ENCODE data around the gene PLSCR2.
"Not testable (repeated sequence)": the region's sequence is repeated elsewhere in the genome, so short reads cannot be mapped to it uniquely, and the experiment has no call there.

The PLSCR2 gene, protein sequence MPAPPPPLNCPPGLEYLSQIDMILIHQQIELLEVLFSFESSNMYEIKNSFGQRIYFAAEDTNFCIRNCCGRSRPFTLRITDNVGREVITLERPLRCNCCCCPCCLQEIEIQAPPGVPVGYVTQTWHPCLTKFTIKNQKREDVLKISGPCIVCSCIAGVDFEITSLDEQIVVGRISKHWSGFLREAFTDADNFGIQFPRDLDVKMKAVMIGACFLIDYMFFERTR

DNA sequence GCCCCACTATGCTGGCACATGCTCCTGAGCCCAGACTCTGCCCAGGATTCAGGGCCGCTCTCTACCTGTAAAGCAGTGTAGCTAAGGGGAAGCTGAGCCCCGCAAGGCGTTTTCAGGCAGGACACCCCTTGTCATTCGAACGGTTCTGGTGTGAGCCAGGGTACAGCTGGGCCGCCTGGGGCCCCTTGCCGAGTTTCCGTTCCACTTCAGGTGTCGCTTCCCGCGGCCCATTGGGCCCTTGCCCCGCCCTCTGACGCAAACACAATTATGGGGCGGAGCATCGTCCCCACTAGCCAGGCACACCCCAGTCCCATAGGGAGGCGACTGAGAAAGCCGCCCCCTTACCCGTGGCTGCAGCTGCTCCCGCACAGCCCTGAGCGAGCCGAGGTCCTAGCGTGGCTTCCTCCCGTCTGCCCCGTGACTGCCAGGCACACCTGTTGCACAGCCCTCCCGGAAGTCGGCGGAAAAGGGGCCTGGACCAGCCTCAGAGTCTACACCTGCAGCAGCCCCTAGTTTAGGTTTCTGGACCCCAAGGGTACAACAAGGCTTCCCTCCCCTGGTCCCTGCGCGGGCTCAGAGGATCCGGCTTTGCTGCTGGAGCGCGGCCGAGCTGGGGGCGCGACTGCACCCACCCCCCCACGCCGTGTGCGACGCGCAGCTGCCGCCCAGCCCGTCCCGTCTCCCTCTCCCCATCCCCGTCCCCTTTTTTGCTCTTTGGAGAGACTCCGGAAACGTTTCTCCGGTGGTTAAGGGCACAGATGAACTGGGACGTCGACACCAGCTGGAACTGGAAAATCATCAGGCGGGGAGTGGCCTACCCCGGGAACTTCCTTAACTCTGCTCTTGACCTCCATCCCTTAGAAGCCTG is at the start of gene PLSCR2:
PLSCR2 (minus strand) TSS at position 412 of the 868 bp plus-strand sequence. CDS start 9,657 bp downstream, outside the sequence.
- DNase-seq (ENCODE audit: low read depth in 2 of 2), result peak; percentile 49 to 56

DNA sequence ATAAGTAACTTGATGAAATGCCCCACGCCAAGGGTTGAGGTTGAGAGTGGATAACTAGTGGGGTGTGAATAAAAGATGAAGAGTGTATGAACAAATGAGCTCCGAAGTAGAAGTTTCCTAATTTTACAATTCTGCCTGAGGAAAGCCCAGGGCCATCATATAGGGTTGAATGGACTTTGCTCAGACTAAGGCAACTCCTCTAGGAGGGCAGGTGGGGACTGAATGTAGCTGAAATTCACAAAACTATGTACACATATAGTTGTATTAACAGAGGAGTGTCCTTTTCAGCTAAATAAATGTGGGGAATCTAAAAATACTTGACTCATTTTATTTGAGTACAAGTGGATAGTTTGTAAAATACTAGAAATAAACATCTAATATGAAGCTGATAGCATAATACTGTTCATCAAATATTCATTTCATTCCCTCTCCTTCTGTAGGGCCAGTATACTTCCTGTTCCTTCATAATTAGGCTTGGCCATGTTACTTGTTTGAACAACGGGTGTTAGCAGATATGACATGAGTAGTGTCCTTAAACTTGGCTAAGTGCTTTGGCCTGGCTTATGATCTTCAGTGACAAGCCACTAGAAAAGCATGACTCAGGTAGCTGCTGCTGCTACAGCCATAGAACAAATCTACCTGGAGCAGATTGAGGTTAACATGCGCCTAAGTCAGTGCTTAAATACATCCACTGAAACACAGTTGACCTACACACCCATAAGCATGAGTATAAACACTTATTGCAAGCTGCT is 48.5 kb upstream of the PLSCR2 start:
- no peak for DNase-seq (ENCODE audit: low read depth in 2 of 2)

DNA sequence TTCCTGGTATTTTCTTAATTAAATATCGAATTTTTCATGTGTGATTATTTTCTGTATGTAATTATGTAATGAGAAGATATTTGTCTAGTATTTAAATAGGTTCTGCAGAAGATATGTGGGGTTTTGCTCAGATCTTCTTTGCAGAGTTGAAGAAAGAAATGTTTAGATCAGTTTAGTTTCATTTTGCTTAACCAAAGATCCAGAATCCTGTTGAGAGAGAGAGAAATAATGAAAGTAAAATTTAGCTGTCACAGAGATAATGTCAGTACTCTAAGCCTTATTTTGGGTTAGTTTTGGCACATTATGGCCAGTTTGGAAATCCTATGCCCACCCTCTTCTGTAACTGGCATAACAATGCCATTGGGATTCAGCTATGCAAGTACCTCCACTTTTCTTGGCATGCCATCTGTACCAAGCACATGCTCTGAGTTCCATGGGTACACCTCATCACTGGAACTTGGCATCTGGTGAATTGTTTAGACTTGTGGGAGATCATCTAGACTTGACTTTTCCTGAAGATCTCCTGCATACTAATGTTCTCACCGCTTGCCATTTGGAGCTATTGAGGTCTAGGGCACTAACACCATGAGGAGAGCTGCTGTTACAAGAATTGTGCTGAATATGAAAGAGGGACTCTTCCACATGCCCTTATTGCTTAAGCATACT is 44.2 kb upstream of the PLSCR2 start:
- DNase-seq (ENCODE audit: low read depth in 2 of 2), result no peak

DNA sequence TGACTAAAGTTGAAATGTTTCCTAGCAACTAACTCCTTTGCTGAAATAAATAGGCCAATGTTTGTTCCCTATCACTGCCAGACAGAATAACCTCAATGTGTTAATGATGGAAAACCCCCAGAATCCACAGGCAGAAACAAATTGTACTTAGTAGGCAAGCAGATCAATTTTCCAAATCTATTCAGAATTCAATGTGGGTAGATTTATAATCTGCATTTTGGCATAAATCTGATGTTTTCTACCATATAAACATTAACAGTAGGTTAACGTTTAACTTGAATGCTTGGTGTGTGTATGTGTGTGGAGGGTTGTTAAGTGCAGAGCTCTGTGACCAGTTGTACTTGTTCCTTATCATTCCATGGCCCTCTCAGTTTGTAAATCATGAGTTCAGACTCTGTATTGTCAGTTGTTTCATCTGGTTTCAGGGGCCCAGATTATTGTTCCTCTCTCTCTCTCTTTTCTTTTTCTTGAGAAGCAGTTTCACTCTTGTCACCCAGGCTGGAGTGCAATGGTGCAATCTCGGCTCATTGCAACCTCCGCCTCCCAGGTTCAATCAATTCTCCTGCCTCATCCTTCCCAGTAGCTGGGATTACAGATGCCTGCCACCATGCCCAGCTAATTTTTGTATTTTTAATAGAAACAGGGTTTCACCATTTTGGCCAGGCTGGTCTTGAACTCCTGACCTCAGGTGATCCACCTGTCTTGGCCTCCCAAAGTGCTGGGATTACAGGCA is 42.2 kb upstream of the PLSCR2 start:
- no peak for DNase-seq (ENCODE audit: low read depth in 2 of 2)

DNA sequence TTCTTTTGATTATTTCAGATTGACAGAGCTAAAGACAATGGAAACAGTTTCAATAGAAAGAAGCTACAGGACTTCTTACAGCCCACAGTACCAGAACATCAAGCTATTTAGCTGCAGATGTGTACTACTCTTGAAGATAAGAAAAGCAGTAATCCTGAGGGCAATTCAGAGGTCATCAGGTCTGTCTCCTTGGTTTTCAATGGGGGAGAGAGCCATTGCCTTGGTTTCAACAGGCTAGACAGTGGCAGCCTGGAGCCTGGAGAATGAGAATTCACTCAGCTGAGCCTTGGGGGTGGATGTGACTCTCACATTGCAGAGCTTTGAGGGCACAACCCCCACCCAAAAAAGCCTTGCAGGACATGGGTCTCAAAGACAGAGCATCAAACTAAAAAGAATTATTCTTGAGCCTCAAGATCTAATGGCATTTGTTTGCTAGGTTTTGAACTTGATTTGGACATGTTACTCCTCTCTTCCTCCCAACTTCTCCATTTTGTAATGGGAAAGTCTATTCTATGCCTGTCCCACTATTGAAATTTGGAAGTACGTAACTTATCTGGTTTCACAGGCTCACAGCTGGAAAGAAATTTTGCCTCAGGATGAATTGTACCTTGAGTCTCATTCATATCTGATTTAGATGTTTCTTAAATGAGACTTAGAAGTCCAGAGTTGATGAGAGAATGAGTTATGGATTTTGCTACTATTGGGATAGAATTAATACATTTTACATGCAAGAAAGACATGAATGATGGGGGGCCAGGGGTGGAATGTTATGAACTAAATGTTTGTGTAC is 38.2 kb upstream of the PLSCR2 start:
- DNase-seq (ENCODE audit: low read depth in 2 of 2), result no peak

DNA sequence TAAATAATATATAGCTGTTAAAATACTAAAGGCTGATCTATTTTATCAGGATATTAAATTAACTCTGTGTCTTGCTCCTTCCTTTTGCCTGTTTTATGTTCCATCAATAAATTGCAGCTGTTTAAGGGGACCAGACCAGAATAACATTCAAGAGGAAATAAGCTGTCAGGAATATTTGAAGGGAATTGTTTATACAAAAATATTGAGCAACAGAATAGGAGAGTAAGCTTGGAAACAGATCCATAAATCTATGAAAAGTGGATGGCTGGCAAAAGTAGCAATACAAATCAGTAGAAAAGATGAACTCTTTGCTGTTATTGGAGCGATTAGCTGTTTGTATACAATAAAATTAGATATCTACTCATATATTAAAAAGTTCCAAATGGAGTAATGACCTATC is 36.2 kb upstream of the PLSCR2 start:
- DNase-seq (ENCODE audit: low read depth in 2 of 2), result no peak

DNA sequence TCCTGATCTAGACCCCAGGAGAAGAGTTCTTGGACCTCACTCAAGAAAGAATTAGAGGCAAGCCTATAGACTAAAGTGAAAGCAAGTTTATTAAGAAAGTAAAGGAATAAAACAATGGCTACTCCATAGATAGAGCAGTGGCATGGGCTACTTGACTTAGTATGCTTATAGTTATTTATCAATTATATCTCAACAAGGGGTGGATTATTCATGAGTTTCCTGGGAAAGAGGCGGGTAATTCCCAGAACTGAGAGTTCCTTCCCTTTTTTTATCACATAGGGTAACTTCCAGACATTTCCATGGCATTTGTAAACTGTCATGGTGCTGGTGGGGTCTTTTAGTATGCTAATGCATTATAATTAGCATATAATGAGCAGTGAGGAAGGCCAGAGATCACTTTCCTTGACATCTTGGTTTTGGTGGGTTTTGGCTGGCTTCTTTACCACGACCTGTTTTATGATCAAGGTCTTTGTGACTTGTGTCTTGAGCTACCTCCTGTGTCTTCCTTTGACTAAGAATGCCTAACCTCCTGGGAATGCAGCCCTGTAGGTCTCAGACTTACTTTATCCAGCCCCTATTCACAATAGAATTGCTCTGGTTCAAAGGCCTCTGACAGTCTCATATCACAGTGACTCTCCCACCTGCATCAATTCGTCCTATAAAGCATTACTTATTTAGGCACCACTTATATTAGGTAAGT is 35.3 kb upstream of the PLSCR2 start:
- DNase-seq (ENCODE audit: low read depth in 2 of 2), result no peak

DNA sequence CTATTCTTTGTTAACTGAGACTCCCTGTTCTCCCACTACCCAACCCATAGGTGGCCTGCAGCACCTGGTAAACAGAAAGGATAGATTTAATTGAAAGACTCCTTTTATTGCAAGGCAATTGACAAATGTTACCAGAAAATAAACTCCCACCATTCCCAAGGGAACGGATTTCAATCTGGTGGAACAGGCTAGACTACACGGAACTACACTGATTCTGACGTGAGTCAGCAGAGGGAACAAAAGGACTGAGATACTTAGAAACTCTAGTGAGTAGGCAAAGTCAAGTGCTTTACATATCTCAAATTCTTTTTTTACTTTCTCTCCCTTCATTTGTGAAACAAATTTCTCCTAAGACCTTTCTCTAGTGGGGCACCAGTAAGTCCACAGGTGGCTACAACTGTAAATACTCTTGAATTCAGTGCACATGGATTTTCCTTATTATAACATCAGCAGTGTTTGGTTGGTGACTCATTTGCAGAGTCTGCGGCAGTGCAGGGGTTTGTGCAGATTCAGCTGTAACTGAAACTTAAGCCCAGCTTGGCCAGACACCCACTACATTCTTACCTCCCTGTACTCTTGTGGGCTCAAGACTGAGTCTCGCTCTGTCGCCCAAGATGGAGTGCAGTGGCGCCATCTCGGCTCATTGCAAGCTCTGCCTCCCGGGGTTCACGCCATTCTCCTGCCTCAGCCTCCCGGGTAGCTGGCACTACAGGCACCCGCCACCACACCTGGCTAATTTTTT is 34.3 kb upstream of the PLSCR2 start:
- no peak for DNase-seq (ENCODE audit: low read depth in 2 of 2)

DNA sequence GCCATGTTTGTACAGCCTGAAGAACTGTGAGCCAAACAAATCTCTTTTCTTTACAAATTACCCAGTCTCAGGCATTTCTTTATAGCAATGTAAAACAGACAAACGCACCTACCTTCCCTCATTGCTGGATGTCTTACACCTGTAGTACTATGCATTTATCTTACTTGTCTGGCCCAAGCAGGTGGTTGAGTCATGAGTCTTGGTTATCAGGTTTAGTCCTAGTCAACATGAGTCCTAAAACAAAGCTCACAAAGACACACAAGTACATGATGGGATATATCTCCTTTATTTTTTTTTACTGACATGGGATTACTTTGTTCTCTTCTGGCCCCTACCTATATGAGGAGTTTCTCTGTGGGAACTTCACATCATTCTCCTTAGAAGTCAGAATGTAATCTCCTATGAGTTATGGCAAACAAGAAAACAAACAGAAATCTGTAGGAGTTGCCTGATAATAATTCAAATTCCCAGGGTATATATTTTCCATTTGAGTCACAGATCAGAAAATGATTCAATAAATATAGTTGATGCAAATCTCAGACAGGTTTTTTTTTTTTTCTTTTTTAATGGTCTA is 33.6 kb upstream of the PLSCR2 start:
- DNase-seq (ENCODE audit: low read depth in 2 of 2), result no peak

DNA sequence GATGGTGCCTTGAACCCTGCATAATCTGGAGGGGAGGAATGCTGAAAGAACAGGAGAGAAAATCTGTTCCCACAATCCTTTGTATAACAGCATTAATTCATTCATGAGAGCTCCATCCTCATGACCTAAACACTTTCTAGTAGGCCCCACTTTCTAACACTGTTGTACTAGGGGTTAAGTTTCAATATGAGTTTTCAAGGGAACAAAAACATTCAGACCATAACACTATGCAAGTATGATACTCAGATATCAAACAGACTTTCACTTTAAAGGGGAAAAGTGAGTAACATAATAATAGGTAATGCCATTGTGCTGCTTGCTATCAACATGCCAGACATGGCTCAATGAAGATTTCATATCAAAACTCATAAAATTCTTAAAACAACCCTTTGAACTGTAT is 32.4 kb upstream of the PLSCR2 start:
- no peak for DNase-seq (ENCODE audit: low read depth in 2 of 2)

DNA sequence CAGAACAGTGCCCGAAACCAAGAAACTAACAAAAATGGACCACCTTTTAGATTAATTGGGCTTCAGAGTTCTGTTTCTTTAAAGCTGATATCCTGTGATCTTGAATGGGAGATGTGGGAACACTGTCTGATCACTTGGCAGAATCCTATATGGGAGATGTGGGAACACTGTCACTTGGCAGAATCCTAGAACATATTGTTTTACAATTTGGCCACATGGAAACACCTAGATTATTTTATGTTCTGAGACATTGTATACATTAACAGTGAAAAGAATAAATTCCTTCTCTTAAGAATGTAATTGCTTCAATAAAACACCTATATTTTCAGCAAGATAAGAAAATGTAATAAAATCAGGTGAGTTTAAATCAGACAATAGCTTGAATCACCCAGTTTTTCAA is 30.3 kb upstream of the PLSCR2 start:
- no peak for DNase-seq (ENCODE audit: low read depth in 2 of 2)

DNA sequence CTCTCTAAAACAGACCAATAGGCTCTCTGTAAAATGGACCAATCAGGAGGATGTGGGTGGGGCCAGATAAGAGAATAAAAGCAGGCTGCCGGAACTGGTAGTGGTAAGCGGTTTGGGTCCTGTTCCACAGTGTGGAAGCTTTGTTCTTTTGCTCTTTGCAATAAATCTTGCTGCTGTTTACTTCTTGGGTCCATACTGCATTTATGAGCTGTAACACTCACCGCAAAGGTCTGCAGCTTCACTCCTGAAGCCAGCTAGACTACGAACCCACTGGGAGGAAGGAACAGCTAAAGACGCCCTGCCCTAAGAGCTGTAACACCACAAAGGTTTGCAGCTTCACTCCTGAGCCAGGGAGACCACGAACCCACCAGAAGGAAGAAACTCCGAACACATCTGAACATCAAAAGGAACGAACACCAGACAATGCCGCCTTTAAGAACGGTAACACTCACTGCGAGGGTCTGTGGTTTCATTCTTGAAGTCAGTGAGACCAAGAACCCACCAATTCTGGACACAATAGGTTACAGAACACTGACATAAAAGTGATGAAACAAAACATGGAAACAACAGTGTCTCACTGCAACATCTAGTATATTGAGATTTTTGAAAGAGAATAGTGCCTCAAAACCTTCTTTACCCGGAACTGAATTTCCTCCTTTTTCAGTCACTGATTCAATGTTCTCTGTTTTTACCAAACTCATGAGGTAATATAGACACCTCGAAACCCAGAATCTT is 28.8 kb upstream of the PLSCR2 start:
- DNase-seq (ENCODE audit: low read depth in 2 of 2), result no peak

DNA sequence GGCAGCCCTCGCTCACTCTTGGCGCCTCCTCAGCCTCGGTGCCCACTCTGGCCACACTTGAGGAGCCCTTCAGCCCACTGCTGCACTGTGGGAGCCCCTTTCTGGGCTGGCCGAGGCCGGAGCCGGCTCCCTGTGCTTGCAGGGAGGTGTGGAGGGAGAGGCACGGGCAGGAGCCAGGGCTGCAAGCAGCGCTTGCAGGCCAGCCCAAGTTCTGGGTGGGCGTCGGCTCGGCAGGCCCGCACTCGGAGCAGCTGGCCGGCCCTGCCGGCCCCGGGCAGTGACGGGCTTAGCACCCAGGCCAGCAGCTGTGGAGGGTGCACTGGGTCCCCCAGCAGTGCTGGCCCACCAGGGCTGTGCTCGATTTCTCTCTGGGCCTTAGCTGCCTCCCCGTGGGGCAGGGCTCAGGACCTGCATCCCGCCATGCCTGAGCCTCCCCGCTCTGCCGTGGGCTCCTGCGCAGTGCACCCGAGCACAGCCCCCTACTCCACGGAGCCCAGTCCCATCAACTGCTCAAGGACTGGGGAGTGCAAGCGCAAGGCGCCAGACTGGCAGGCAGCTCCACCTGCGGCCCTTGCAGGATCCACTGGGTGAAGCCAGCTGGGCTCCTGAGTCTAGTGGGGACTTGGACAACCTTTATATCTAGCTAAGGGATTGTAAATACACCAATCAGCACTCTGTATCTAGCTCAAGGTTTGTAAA is 27.9 kb upstream of the PLSCR2 start:
- not testable (repeated sequence) for DNase-seq (ENCODE audit: low read depth in 2 of 2)

DNA sequence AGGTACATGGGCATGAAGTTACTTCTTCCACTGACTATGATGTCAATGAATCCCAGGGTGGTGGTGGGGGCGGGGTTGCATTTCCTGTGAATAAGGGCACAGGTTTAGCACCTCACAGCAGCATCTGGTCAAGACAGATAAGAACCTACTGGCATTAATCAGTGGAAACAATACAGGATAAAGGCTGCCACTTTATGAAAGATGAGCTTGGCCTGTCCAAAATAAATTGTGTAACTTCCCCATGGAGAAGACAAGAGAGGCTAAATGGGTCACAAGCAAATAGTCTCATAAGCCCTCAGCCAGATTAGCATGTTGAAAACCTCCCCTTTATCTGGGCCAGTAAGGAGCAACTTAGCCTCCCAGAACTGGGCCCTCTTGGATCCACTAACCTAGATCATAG is 27.4 kb upstream of the PLSCR2 start:
- no peak for DNase-seq (ENCODE audit: low read depth in 2 of 2)

DNA sequence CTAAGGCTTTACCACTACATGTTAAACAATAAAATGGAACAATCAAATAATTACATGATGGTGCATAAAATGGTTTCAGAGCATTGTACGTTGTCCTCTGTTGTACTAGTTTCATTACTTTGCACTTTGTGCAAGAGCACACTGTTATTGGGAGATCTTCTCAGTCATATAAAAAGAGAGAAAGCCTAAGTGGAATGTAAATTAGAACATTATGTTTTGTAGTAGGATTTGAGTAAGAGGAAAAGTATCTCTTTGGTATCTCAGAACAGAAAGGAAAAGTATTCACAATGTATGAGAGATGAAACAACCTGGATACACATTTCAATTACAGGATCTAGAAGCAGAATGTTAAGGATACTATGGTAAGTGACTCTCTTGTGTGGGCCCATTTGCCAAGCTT is 26.9 kb upstream of the PLSCR2 start:
- no peak for DNase-seq (ENCODE audit: low read depth in 2 of 2)

DNA sequence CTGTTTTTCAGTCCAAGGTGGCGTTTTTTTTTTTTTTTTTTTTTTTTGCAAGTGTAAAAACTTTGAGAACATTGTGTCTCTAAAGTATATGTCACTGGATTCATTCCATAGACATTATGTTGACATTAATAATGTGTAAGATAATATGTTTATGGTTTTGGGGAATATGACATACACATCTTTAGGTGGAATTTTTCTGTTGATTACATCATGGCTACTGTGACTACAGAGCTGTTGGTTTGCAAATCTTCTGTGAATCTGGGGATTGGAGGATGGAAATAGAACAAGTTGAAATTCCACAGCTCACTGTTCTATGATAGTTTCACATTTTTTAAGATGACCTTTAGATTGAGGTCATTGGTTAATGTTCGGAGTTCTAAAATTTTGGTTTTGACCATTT is 24.4 kb upstream of the PLSCR2 start:
- DNase-seq (ENCODE audit: low read depth in 2 of 2), result no peak

DNA sequence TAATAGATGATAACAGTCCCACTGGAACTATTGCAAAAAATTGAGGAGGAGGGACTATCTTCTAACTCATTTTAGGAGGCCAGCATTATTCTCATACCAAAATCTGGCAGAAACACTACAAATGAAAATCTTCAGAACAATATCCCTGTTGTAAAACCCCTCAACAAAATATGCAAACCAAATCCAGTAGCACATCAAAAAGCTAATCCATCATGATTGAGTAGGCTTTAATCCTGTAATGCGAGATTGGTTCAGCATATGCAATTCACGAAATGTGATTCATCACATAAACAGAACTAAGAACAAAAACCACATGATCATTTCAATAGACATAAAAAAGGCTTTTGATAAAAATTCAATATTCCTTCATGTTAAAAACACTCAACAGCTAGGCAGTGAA is 23.9 kb upstream of the PLSCR2 start:
- DNase-seq (ENCODE audit: low read depth in 2 of 2), result no peak

DNA sequence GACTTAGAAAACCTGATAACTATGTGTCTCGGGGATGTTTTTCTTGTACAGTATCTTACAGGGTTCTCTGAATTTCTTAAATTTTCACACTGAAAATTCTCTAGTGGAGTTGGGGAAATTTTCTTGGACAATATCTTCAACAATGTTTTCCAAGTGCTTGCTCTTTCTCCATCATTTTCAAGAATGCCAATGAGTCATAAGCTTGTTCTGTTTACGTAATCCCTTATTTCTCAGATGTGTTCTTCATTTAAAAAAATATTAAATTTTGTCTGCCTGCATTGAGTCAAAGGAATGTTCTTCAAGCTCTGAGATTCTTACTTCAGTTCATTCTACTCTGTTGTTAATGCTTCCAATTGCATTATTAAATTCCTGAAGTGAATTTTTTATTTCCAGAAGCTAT is 21.9 kb upstream of the PLSCR2 start:
- no peak for DNase-seq (ENCODE audit: low read depth in 2 of 2)
